Prostate gland (tissue), 2 donors: Measurements from ENCODE around the gene POLA1. TPM values are rescaled to one million over a fixed set of nuclear protein-coding genes. Genes with fewer than 3 reads are reported as not detected.

Experiments used
- DNase-seq: peaks from one replicate; pipeline ENCODE4 v3.0.0-alpha.2; 2019; ENCODE audit warnings: low spot score
- H3K27ac ChIP-seq, 2 donors: fragments of 200-600 bp; sonication (generic); 2 replicates each; pipeline ENCODE4 v1.5.1; 2017 to 2019
- H3K27me3 ChIP-seq: fragments of 200-600 bp; sonication (generic); replicated peaks from 2 replicates; pipeline ENCODE4 v1.5.1; 2019; ENCODE audit not compliant: insufficient read depth
- H3K36me3 ChIP-seq, 2 donors: fragments of 200-600 bp; sonication (generic); 1 replicate in 1 of 2; 2 replicates in 1 of 2; pipeline versions ENCODE4 v1.5.1 to v1.8.1; 2017 to 2019
- H3K4me1 ChIP-seq: fragments of 200-600 bp; sonication (generic); replicated peaks from 2 replicates; pipeline ENCODE4 v1.5.1; 2019
- H3K4me3 ChIP-seq, 2 donors: fragments of 200-600 bp; sonication (generic); 2 replicates each; pipeline ENCODE4 v1.5.1; 2017 to 2019
- H3K9me3 ChIP-seq: fragments of 200-600 bp; sonication (generic); 2 replicates; pipeline ENCODE4 v1.5.1; 2017
- CTCF ChIP-seq, 4 experiments: fragments of 200-600 bp in 2 of 4; fragments of 450-650 bp in 2 of 4; sonication (generic) in 2 of 4; IDR thresholded peaks; 1 replicate in 3 of 4; 2 replicates in 1 of 4; pipeline ENCODE4 v1.5.1; 2016 to 2019; ENCODE audit warnings: antibody characterized with exemption in 4 of 4, mild to moderate bottlenecking in 2 of 4, moderate library complexity in 2 of 4
- POLR2A ChIP-seq: fragments of 450-650 bp; IDR thresholded peaks from one replicate; pipeline ENCODE4 v1.6.1; 2016; ENCODE audit warnings: antibody characterized with exemption, mild to moderate bottlenecking
- POLR2AphosphoS5 ChIP-seq: sonication (generic); formaldehyde crosslinking; IDR thresholded peaks from one replicate; pipeline ENCODE4 v1.6.1; 2017; ENCODE audit warnings: antibody characterized with exemption
- WGBS: methylation state at CpG from one replicate; pipeline ENCODE4 v1.1.5; 2018; 5-methylcytosine and 5-hydroxymethylcytosine counted together
- intact Hi-C: fragments of 100-400 bp; cut with DNase I; formaldehyde crosslinking; loops from one replicate; pipeline ENCODE4 v1.14.2; 2022
- total RNA-seq, 2 donors: library from RNA; depleted of rRNA; stranded (reverse); fragments of >200 nt; gene quantifications; one replicate each; pipeline ENCODE4 v1.1.0, GENCODE V29; 2016

POLA1 gene
- total RNA-seq, 2 donors from 2014 or later = 11.9 to 12.2 TPM

- Histone ChIP-seq H3K27ac (no peak overlapping the region), H3K9me3 (no peaks in the 10 kb centered on the region), H3K36me3 (no peaks in the 10 kb centered on the region), H3K4me3 (no peak overlapping the region), H3K4me1 (no peaks in the 10 kb centered on the region), H3K27me3 (no peaks in the 10 kb centered on the region)
- no peak for TF ChIP-seq POLR2AphosphoS5
- no peak for TF ChIP-seq CTCF (IDR thresholded peaks at IDR 0.05)
- no peak for TF ChIP-seq POLR2A
- no peak for DNase-seq
- 60% methylated on average over 3 of the region's 4 CpGs for WGBS
- intact Hi-C loops = no loop called here
Observed at GRCh38 chrX:24692305-24692704, 1.4 kb upstream of the POLA1 start.

- H3K27me3 ChIP-seq = no peaks in the 10 kb centered on the region
- no peaks in the 10 kb centered on the region for H3K9me3 ChIP-seq
- 29% methylated on average over 6 of the region's 6 CpGs for WGBS
- H3K4me3 ChIP-seq = no peak overlapping the region
- intact Hi-C loops = no loop called here
- TF ChIP-seq POLR2A (no peak), CTCF (IDR thresholded peaks at IDR 0.05) (no peak), POLR2AphosphoS5 (no peak)
- no peak overlapping the region for H3K27ac ChIP-seq
- no peaks in the 10 kb centered on the region for H3K36me3 ChIP-seq
- no peaks in the 10 kb centered on the region for H3K4me1 ChIP-seq
- DNase-seq = no peak
Observed at GRCh38 chrX:24694825-24695224, 1.1 kb downstream of the POLA1 start.

GRCh38 chrX:24696294-24696693 lies 2.6 kb downstream of the POLA1 start:
- Histone ChIP-seq H3K9me3 (no peaks in the 10 kb centered on the region), H3K36me3 (no peaks in the 10 kb centered on the region), H3K27me3 (no peaks in the 10 kb centered on the region), H3K4me3 (no peak overlapping the region), H3K4me1 (no peaks in the 10 kb centered on the region), H3K27ac (no peak overlapping the region)
- no peak for TF ChIP-seq POLR2AphosphoS5
- intact Hi-C loops = no loop called here
- DNase-seq = no peak
- 57% methylated on average over 6 of the region's 6 CpGs for WGBS

GRCh38 chrX:24702362-24703184 lies 8.9 kb downstream of the POLA1 start:
- no peaks in the 10 kb centered on the region for H3K36me3 ChIP-seq

GRCh38 chrX:24703185-24703494 lies 9.4 kb downstream of the POLA1 start:
- Histone ChIP-seq H3K4me3 (no peak overlapping the region), H3K27me3 (no peaks in the 10 kb centered on the region), H3K27ac (no peak overlapping the region), H3K36me3 (no peaks in the 10 kb centered on the region), H3K9me3 (no peaks in the 10 kb centered on the region), H3K4me1 (no peaks in the 10 kb centered on the region)
- TF ChIP-seq POLR2A = no peak
- intact Hi-C loops = no loop called here
- 88% methylated on average over 5 of the region's 5 CpGs for WGBS
- no peak for DNase-seq

More at GRCh38 chrX:24702362-24703184, 8.9 kb downstream of the POLA1 start:
- Histone ChIP-seq H3K9me3 (no peaks in the 10 kb centered on the region), H3K27ac (no peak overlapping the region), H3K4me1 (no peaks in the 10 kb centered on the region), H3K4me3 (no peak overlapping the region), H3K27me3 (no peaks in the 10 kb centered on the region)
- TF ChIP-seq POLR2A = no peak
- TF ChIP-seq CTCF (IDR thresholded peaks at IDR 0.05) = no peak
- no peak for TF ChIP-seq POLR2AphosphoS5
- WGBS = 89% methylated on average over 3 of the region's 3 CpGs
- no peak for DNase-seq
- intact Hi-C loops = no loop called here

GRCh38 chrX:24718771-24719170 lies 25.1 kb downstream of the POLA1 start:
- DNase-seq = no peak
- Histone ChIP-seq H3K36me3 (no peaks in the 10 kb centered on the region), H3K27ac (no peak overlapping the region), H3K27me3 (no peaks in the 10 kb centered on the region), H3K4me3 (no peak overlapping the region), H3K9me3 (no peaks in the 10 kb centered on the region), H3K4me1 (no peaks in the 10 kb centered on the region)
- intact Hi-C loops = no loop called here
- 83% methylated on average over 4 of the region's 4 CpGs for WGBS
- TF ChIP-seq POLR2AphosphoS5 (no peak), CTCF (IDR thresholded peaks at IDR 0.05) (no peak), POLR2A (no peak)
